ENCODE data around the gene KIF11. TPM values are rescaled to one million over a fixed set of nuclear protein-coding genes. Genes with fewer than 3 reads are reported as not detected.

KIF11 gene
- total and polyA plus RNA-seq, 2 of the 13 experiments (the other 11 are each of a cell fraction or from before 2014, with no cell fraction given) = 8.7 to 38.4 TPM

DNA sequence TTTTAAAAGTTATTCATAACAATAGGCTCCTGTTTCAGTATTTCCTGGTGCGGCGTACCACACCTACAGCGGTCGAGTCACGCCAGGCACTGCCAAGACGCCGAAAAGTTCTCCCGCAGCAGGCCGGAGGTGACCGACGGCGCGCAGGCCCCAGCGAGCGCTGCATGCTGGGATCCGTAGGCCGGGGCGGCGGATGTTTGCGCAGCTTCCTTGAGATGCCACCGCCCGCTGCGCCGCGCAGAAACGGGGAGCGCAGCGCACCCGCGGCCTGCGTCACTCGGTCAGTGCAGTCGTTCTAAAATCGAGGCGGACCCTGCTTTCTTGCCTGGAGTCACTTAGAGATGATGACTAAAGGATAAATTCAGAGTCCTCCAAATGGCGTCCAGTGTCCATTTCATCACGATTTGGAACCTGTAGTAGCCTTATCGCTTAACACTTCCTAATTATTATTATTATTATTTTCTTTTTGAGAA, 1.3 kb upstream of the KIF11 start (continued):
- TF ChIP-seq, protein P1, sequence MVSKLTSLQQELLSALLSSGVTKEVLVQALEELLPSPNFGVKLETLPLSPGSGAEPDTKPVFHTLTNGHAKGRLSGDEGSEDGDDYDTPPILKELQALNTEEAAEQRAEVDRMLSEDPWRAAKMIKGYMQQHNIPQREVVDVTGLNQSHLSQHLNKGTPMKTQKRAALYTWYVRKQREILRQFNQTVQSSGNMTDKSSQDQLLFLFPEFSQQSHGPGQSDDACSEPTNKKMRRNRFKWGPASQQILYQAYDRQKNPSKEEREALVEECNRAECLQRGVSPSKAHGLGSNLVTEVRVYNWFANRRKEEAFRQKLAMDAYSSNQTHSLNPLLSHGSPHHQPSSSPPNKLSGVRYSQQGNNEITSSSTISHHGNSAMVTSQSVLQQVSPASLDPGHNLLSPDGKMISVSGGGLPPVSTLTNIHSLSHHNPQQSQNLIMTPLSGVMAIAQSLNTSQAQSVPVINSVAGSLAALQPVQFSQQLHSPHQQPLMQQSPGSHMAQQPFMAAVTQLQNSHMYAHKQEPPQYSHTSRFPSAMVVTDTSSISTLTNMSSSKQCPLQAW (CRISPR knock-in tag; IDR thresholded peaks at IDR 0.05) = peak; percentile 64; the same call in 1 of the 2 replicates
- TF ChIP-seq NRL (CRISPR knock-in tag; IDR thresholded peaks at IDR 0.05; ENCODE audit: borderline replicate concordance) (0 out of 2 replicates have a peak, but pooled peaks have one; percentile 8), MEIS1 (CRISPR knock-in tag; IDR thresholded peaks at IDR 0.05; ENCODE audit: borderline replicate concordance) (0 out of 2 replicates have a peak, but pooled peaks have one; percentile 21), ELF3 (CRISPR knock-in tag; IDR thresholded peaks at IDR 0.05) (peak; percentile 84), ZNF878 (CRISPR knock-in tag; IDR thresholded peaks at IDR 0.05) (peak; percentile 68; the same call in 1 of the 2 replicates), ZNF543 (CRISPR knock-in tag; IDR thresholded peaks at IDR 0.05) (no peak), ZC3H4 (CRISPR knock-in tag; IDR thresholded peaks at IDR 0.05; ENCODE audit: borderline replicate concordance) (no peak), SNAI1 (CRISPR knock-in tag; IDR thresholded peaks at IDR 0.05; ENCODE audit: borderline replicate concordance) (no peak), ZFP36L2 (CRISPR knock-in tag; IDR thresholded peaks at IDR 0.05) (no peak), ZNF674 (CRISPR knock-in tag; IDR thresholded peaks at IDR 0.05; ENCODE audit: low read depth) (no peak), CEBPG (CRISPR knock-in tag; IDR thresholded peaks at IDR 0.05) (peak; percentile 53), GABPA (IDR thresholded peaks at IDR 0.05; ENCODE audit: low read depth, low read length) (peak; percentile 73), GABPA (CRISPR knock-in tag; IDR thresholded peaks at IDR 0.05; ENCODE audit: low read depth) (peak; percentile 87), AGO1 (IDR thresholded peaks at IDR 0.05; ENCODE audit: low read depth, low read length, poor library complexity, severe bottlenecking) (peak; percentile 67), ZNF577 (CRISPR knock-in tag; IDR thresholded peaks at IDR 0.05; ENCODE audit: borderline replicate concordance, low read depth) (no peak), ZNF841 (CRISPR knock-in tag; IDR thresholded peaks at IDR 0.05; ENCODE audit: borderline replicate concordance) (no peak), ZFP36 (IDR thresholded peaks at IDR 0.05; ENCODE audit: borderline replicate concordance, low read depth, low read length, partially characterized antibody) (no peak), NR2F1 (CRISPR knock-in tag; IDR thresholded peaks at IDR 0.05) (no peak), TEAD2 (CRISPR knock-in tag; IDR thresholded peaks at IDR 0.05) (no peak), PAF1 (CRISPR knock-in tag; IDR thresholded peaks at IDR 0.05) (no peak), SRY (CRISPR knock-in tag; IDR thresholded peaks at IDR 0.05) (peak; percentile 36; the same call in 1 of the 2 replicates), RARA (CRISPR knock-in tag; IDR thresholded peaks at IDR 0.05) (peak; percentile 57; the same call in 1 of the 2 replicates), ETV6 (CRISPR knock-in tag; conservative IDR thresholded peaks at IDR 0.05) (no peak; the same call in 1 of the 2 replicates)
- TF ChIP-seq, protein P2, sequence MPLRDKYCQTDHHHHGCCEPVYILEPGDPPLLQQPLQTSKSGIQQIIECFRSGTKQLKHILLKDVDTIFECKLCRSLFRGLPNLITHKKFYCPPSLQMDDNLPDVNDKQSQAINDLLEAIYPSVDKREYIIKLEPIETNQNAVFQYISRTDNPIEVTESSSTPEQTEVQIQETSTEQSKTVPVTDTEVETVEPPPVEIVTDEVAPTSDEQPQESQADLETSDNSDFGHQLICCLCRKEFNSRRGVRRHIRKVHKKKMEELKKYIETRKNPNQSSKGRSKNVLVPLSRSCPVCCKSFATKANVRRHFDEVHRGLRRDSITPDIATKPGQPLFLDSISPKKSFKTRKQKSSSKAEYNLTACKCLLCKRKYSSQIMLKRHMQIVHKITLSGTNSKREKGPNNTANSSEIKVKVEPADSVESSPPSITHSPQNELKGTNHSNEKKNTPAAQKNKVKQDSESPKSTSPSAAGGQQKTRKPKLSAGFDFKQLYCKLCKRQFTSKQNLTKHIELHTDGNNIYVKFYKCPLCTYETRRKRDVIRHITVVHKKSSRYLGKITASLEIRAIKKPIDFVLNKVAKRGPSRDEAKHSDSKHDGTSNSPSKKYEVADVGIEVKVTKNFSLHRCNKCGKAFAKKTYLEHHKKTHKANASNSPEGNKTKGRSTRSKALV (CRISPR knock-in tag; IDR thresholded peaks at IDR 0.05) = peak; percentile 98
- TF ChIP-seq, protein P3, sequence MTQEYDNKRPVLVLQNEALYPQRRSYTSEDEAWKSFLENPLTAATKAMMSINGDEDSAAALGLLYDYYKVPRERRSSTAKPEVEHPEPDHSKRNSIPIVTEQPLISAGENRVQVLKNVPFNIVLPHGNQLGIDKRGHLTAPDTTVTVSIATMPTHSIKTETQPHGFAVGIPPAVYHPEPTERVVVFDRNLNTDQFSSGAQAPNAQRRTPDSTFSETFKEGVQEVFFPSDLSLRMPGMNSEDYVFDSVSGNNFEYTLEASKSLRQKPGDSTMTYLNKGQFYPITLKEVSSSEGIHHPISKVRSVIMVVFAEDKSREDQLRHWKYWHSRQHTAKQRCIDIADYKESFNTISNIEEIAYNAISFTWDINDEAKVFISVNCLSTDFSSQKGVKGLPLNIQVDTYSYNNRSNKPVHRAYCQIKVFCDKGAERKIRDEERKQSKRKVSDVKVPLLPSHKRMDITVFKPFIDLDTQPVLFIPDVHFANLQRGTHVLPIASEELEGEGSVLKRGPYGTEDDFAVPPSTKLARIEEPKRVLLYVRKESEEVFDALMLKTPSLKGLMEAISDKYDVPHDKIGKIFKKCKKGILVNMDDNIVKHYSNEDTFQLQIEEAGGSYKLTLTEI (CRISPR knock-in tag; conservative IDR thresholded peaks at IDR 0.05) = no peak

All from HepG2 (cell line).